Mesothelial cell of epicardium (in vitro differentiated cells): Measurements from ENCODE around the gene BSND. TPM values are rescaled to one million over a fixed set of nuclear protein-coding genes. Genes with fewer than 3 reads are reported as not detected.

Source experiments
- DNase-seq, 2 experiments: peaks; one replicate each; pipeline ENCODE4 v3.0.0; 2021; ENCODE audit warnings: low spot score in 2 of 2; ENCODE audit not compliant: unreplicated experiment in 2 of 2
- H3K27ac Mint-ChIP-seq: 2 replicates; pipeline ENCODE4 v1.8.0; 2021; ENCODE audit warnings: mixed read lengths
- H3K27me3 Mint-ChIP-seq: 2 replicates; pipeline ENCODE4 v1.8.0; 2021; ENCODE audit warnings: low read depth, mixed read lengths
- H3K36me3 Mint-ChIP-seq: 2 replicates; pipeline ENCODE4 v1.8.0; 2021; ENCODE audit warnings: mixed read lengths
- H3K4me1 Mint-ChIP-seq: 2 replicates; pipeline ENCODE4 v1.8.0; 2021; ENCODE audit warnings: mixed read lengths
- H3K4me3 Mint-ChIP-seq: 2 replicates; pipeline ENCODE4 v1.8.0; 2021; ENCODE audit warnings: mild to moderate bottlenecking, moderate library complexity, mixed read lengths
- H3K9me3 Mint-ChIP-seq: 2 replicates; pipeline ENCODE4 v1.8.0; 2021; ENCODE audit warnings: mixed read lengths
- CTCF ChIP-seq: fragments of 200-600 bp; sonication (generic); IDR thresholded peaks from one replicate; pipeline ENCODE4 v1.5.0; 2021; ENCODE audit warnings: antibody characterized with exemption; ENCODE audit not compliant: unreplicated experiment
- total RNA-seq: library from RNA; stranded (reverse); gene quantifications from 3 replicates; pipeline ENCODE4 v1.2.1, GENCODE V29; 2021

The BSND gene
- total RNA-seq, 1 donor from 2014 or later = 0.09 TPM

GRCh38 chr1:54989473-54989872, 9.3 kb upstream of the BSND start:
- H3K27me3 Mint-ChIP-seq = peaks cover 3% of the 10 kb centered on the region
- no peak for TF ChIP-seq CTCF

GRCh38 chr1:54989968-54990810, 8.5 kb upstream of the BSND start:
- TF ChIP-seq CTCF = no peak
- H3K4me3 Mint-ChIP-seq = no peak overlapping the region
- H3K4me1 Mint-ChIP-seq = peaks cover 4% of the 10 kb centered on the region
- no peaks in the 10 kb centered on the region for H3K36me3 Mint-ChIP-seq
- no peak for DNase-seq
- no peaks in the 10 kb centered on the region for H3K9me3 Mint-ChIP-seq
- H3K27ac Mint-ChIP-seq = no peak overlapping the region
- peaks cover 8% of the 10 kb centered on the region for H3K27me3 Mint-ChIP-seq

More at GRCh38 chr1:54989473-54989872, 9.3 kb upstream of the BSND start:
- Mint-ChIP-seq H3K4me3 (no peak overlapping the region), H3K36me3 (no peaks in the 10 kb centered on the region), H3K9me3 (no peaks in the 10 kb centered on the region), H3K4me1 (no peaks in the 10 kb centered on the region), H3K27ac (no peak overlapping the region)
- DNase-seq = no peak

- no peak overlapping the region for H3K27ac Mint-ChIP-seq
- peaks cover 7% of the 10 kb centered on the region for H3K4me1 Mint-ChIP-seq
- no peak for TF ChIP-seq CTCF
- no peak for DNase-seq
- peaks cover 16% of the 10 kb centered on the region for H3K27me3 Mint-ChIP-seq
- no peaks in the 10 kb centered on the region for H3K9me3 Mint-ChIP-seq
- no peaks in the 10 kb centered on the region for H3K36me3 Mint-ChIP-seq
- no peak overlapping the region for H3K4me3 Mint-ChIP-seq
These were observed 7.8 kb upstream of the BSND start for GRCh38 chr1:54990916-54991315.

DNA sequence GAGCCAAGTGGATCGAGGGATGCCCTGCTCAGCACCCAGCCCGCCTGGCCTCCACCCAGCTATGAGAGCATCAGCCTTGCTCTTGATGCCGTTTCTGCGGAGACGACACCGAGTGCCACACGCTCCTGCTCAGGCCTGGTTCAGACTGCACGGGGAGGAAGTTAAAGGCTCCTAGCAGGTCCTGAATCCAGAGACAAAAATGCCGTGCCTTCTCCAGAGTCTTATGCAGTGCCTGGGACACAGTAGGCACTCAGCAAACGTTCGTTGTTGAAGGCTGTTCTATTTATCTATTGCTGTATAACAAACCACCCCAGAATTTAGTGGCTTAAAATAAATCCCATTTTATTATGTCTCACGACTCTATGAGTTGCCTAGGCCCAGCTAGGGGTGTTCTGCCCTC, 6.8 kb upstream of the BSND start:
- Mint-ChIP-seq H3K36me3 (no peaks in the 10 kb centered on the region), H3K4me3 (no peak overlapping the region), H3K4me1 (peaks cover 14% of the 10 kb centered on the region), H3K27me3 (peaks cover 26% of the 10 kb centered on the region), H3K9me3 (no peaks in the 10 kb centered on the region), H3K27ac (no peak overlapping the region)
- no peak for DNase-seq
- TF ChIP-seq CTCF = no peak

GRCh38 chr1:54993140-54993539, 5.6 kb upstream of the BSND start:
- no peaks in the 10 kb centered on the region for H3K36me3 Mint-ChIP-seq
- no peak overlapping the region for H3K27ac Mint-ChIP-seq
- H3K4me1 Mint-ChIP-seq = peaks cover 18% of the 10 kb centered on the region
- no peak for DNase-seq
- H3K4me3 Mint-ChIP-seq = no peak overlapping the region
- peaks cover 37% of the 10 kb centered on the region for H3K27me3 Mint-ChIP-seq
- no peak for TF ChIP-seq CTCF
- H3K9me3 Mint-ChIP-seq = no peaks in the 10 kb centered on the region
